ENCODE data around the gene RNU6-9. TPM values are rescaled to one million over a fixed set of nuclear protein-coding genes. Genes with fewer than 3 reads are reported as not detected.

RNU6-9 gene
- polyA plus RNA-seq, 3 donors, result not detected

GRCh38 chr19:907183-907853, 14.0 kb downstream of the RNU6-9 start:
- no peak for DNase-seq (ENCODE audit: extremely low read depth in 1 of 11, low read depth in 9 of 11, low spot score in 4 of 11)

- DNase-seq (ENCODE audit: extremely low read depth in 1 of 11, low read depth in 9 of 11, low spot score in 4 of 11), result no peak
Measured at GRCh38 chr19:911197-912033, 18.1 kb downstream of the RNU6-9 start.

- DNase-seq (ENCODE audit: extremely low read depth in 1 of 11, low read depth in 9 of 11, low spot score in 4 of 11), result no peak
Measured at GRCh38 chr19:912181-913079, 19.1 kb downstream of the RNU6-9 start.

GRCh38 chr19:913080-913748, 19.9 kb downstream of the RNU6-9 start, which contains the start of gene R3HDM4:
R3HDM4 (minus strand) TSS chr19:913219; CDS start chr19:913157, 62 bp downstream.
- no peak for DNase-seq (ENCODE audit: extremely low read depth in 1 of 11, low read depth in 9 of 11, low spot score in 4 of 11)

- DNase-seq (ENCODE audit: extremely low read depth in 1 of 11, low read depth in 9 of 11, low spot score in 4 of 11), result no peak
Measured at GRCh38 chr19:916645-917322, 23.5 kb downstream of the RNU6-9 start.

- DNase-seq (ENCODE audit: extremely low read depth in 1 of 11, low read depth in 9 of 11, low spot score in 4 of 11), result no peak
Measured at GRCh38 chr19:917323-918151, 24.3 kb downstream of the RNU6-9 start, which contains the start of gene KISS1R. KISS1R (plus strand) TSS chr19:917333; CDS start chr19:917503, 170 bp downstream.

- no peak for DNase-seq (ENCODE audit: extremely low read depth in 1 of 11, low read depth in 9 of 11, low spot score in 4 of 11)
Measured at GRCh38 chr19:918152-918437, 24.8 kb downstream of the RNU6-9 start.

GRCh38 chr19:918481-919198, 25.4 kb downstream of the RNU6-9 start:
- DNase-seq (ENCODE audit: extremely low read depth in 1 of 11, low read depth in 9 of 11, low spot score in 4 of 11), result no peak

GRCh38 chr19:919199-920050, 26.1 kb downstream of the RNU6-9 start:
- no peak for DNase-seq (ENCODE audit: extremely low read depth in 1 of 11, low read depth in 9 of 11, low spot score in 4 of 11)

GRCh38 chr19:920051-920864, 27.0 kb downstream of the RNU6-9 start:
- DNase-seq (ENCODE audit: extremely low read depth in 1 of 11, low read depth in 9 of 11, low spot score in 4 of 11), result no peak

GRCh38 chr19:924553-925086, 31.3 kb downstream of the RNU6-9 start:
- no peak for DNase-seq (ENCODE audit: extremely low read depth in 1 of 11, low read depth in 9 of 11, low spot score in 4 of 11)

- peak in 1 of 11 donors; percentile 70 for DNase-seq (ENCODE audit: extremely low read depth in 1 of 11, low read depth in 9 of 11, low spot score in 4 of 11)
Measured at GRCh38 chr19:925087-925525, 31.8 kb downstream of the RNU6-9 start.

- DNase-seq (ENCODE audit: extremely low read depth in 1 of 11, low read depth in 9 of 11, low spot score in 4 of 11), result peak in 8 of 11 donors; percentile 78 to 87 (median 84)
Measured at GRCh38 chr19:925526-926322, 32.4 kb downstream of the RNU6-9 start, which contains the start of gene ARID3A. ARID3A (plus strand) TSS chr19:926035; CDS start chr19:929529, 3,494 bp downstream.

GRCh38 chr19:926323-926588, 33.0 kb downstream of the RNU6-9 start:
- DNase-seq (ENCODE audit: extremely low read depth in 1 of 11, low read depth in 9 of 11, low spot score in 4 of 11), result no peak

Measured in renal cortex interstitium (tissue), 11 donors.